Thoracic aorta (tissue), 2 donors: Measurements from ENCODE around the gene STK39. TPM values are rescaled to one million over a fixed set of nuclear protein-coding genes. Genes with fewer than 3 reads are reported as not detected.
"Not testable (repeated sequence)": the region's sequence is repeated elsewhere in the genome, so short reads cannot be mapped to it uniquely, and the experiment has no call there.

Experiments
- ATAC-seq: fragments of 150-250 bp; one replicate; pipeline ENCODE4 v1.8.0; 2017; ENCODE audit warnings: low read depth; ENCODE audit not compliant: insufficient number of reproducible peaks, low FRiP score
- DNase-seq: peaks from one replicate; pipeline ENCODE4 v3.0.0-alpha.2; 2020; ENCODE audit warnings: low spot score
- H3K27ac ChIP-seq, 2 donors: fragments of 200-600 bp; sonication (generic); 1 replicate in 1 of 2; 2 replicates in 1 of 2; pipeline ENCODE4 v1.5.1; 2016; ENCODE audit warnings: mild to moderate bottlenecking in 2 of 2, moderate library complexity in 2 of 2
- H3K27me3 ChIP-seq: fragments of 200-600 bp; sonication (generic); replicated peaks from 2 replicates; pipeline ENCODE4 v1.6.0; 2016; ENCODE audit warnings: mild to moderate bottlenecking; ENCODE audit not compliant: insufficient read depth
- H3K36me3 ChIP-seq: fragments of 200-600 bp; sonication (generic); one replicate; pipeline ENCODE4 v1.5.1; 2016
- H3K4me1 ChIP-seq, 2 donors: fragments of 200-600 bp; sonication (generic); 1 replicate in 1 of 2; 2 replicates in 1 of 2; pipeline versions ENCODE4 v1.5.1 to v1.6.0; 2016; ENCODE audit warnings: low read depth in 2 of 2, mild to moderate bottlenecking in 1 of 2; ENCODE audit not compliant: control insufficient read depth in 1 of 2
- H3K4me3 ChIP-seq: fragments of 200-600 bp; sonication (generic); 2 replicates; pipeline ENCODE4 v1.5.1; 2016; ENCODE audit warnings: mild to moderate bottlenecking
- H3K9me3 ChIP-seq: fragments of 200-600 bp; sonication (generic); 2 replicates; pipeline ENCODE4 v1.5.1; 2016
- total RNA-seq, 2 donors: library from RNA; depleted of rRNA; stranded (reverse); fragments of >200 nt; gene quantifications; one replicate each; pipeline versions ENCODE4 v1.1.0 to v1.2.3, GENCODE V29; 2016
- TF ChIP-seq, protein P1 (sequence below): fragments of 200-600 bp; sonication (generic); IDR thresholded peaks from one replicate; pipeline ENCODE4 v1.5.1; 2019; ENCODE audit warnings: antibody characterized with exemption

The STK39 gene
- total RNA-seq, 2 donors from 2014 or later, result 11.5 to 18.5 TPM

DNA sequence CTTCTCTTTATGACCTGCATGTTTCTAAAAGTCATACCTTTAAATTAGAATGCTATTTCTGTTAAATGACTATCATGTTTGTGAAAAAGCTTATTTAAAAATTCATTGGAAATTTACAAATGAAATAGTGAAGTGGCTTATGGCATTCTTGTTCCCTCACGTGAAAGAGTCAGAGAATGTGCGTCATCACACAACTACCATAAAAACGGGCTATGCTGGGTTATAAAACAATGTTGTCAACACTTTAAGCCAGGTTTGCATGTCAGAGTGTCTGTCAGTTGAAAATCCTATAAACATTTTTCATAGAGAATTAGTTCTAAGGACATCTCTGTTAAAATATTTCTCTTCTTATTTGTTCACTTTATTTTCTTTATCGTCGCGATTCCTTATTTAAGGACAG is 42.5 kb upstream of the STK39 start:
- DNase-seq (no peak), ATAC-seq (no peak)
- no peak overlapping the region for H3K4me3 ChIP-seq
- no peak overlapping the region for H3K27ac ChIP-seq
- no peaks in the 10 kb centered on the region for H3K36me3 ChIP-seq
- H3K4me1 ChIP-seq, result no peaks in the 10 kb centered on the region
- TF ChIP-seq, protein P1, sequence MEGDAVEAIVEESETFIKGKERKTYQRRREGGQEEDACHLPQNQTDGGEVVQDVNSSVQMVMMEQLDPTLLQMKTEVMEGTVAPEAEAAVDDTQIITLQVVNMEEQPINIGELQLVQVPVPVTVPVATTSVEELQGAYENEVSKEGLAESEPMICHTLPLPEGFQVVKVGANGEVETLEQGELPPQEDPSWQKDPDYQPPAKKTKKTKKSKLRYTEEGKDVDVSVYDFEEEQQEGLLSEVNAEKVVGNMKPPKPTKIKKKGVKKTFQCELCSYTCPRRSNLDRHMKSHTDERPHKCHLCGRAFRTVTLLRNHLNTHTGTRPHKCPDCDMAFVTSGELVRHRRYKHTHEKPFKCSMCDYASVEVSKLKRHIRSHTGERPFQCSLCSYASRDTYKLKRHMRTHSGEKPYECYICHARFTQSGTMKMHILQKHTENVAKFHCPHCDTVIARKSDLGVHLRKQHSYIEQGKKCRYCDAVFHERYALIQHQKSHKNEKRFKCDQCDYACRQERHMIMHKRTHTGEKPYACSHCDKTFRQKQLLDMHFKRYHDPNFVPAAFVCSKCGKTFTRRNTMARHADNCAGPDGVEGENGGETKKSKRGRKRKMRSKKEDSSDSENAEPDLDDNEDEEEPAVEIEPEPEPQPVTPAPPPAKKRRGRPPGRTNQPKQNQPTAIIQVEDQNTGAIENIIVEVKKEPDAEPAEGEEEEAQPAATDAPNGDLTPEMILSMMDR, result no peak
- H3K27me3 ChIP-seq, result no peaks in the 10 kb centered on the region
- no peaks in the 10 kb centered on the region for H3K9me3 ChIP-seq

DNA sequence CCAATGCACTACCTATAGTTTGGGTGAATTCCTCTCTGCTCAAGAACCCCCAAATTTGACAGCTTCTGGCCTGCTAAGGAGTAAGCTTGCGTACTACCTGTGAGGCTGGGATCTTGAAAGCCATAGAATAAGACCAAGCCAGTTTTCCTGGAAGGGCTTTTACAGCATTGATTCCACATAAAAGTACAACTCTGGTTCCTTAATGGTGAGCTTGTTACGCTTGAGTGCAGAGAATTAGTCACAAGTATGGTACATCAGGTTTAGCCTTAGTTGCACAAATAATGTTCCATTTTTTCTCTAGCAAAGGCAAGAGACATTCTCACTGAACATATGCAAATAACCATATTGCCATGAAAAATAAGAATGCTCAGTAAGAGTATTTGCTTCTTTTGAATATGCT is 39.1 kb upstream of the STK39 start:
- H3K27me3 ChIP-seq, result no peaks in the 10 kb centered on the region
- ATAC-seq (no peak), DNase-seq (no peak)
- H3K4me1 ChIP-seq, result no peaks in the 10 kb centered on the region
- H3K36me3 ChIP-seq, result no peaks in the 10 kb centered on the region
- TF ChIP-seq, protein P1, result no peak
- H3K9me3 ChIP-seq, result no peaks in the 10 kb centered on the region
- no peak overlapping the region for H3K27ac ChIP-seq
- no peak overlapping the region for H3K4me3 ChIP-seq

DNA sequence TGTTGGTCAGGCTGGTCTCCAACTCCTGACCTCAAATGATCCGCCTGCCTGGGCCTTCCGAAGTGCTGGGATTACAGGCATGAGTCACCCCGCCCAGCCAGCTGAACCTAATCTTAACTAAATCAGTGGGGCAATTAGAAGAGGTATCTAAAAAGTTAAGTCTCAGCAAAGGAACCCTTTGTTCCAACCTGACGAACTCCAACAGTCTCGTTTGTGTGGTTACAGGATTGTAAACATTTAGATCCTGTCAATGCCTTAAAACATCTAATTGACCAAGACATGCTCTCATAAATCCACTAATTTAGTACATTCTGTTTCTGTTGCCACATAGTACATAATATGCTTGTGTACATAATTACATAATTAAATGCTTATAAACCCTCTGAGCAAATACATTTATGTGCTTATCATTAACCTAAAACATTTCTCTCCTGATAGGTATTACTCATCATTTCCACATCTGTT is 31.1 kb upstream of the STK39 start:
- TF ChIP-seq, protein P1, result no peak
- no peaks in the 10 kb centered on the region for H3K27me3 ChIP-seq
- no peak for ATAC-seq
- no peaks in the 10 kb centered on the region for H3K4me1 ChIP-seq
- H3K27ac ChIP-seq, result no peak overlapping the region
- H3K4me3 ChIP-seq, result no peak overlapping the region
- H3K36me3 ChIP-seq, result no peaks in the 10 kb centered on the region
- no peaks in the 10 kb centered on the region for H3K9me3 ChIP-seq
- DNase-seq, result no peak

DNA sequence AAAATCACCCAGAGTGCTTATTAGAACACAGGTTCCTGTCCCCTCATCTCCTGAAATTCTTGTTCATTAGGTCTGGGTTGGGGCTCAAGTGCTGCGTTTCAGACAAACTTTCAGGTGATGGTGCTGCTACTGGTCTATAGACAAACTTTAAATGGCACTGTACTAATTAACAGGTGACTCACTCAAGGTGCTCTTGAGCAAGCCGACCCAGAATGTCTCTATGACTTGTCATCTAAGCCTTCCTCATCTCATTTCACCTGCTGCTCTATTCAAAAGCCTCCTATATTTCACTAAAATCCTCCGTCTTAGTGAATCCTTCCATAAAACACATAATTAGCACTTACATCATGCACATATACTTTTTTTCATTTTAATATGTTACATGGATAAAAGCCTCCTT is 29.9 kb upstream of the STK39 start:
- H3K4me1 ChIP-seq, result no peaks in the 10 kb centered on the region
- no peaks in the 10 kb centered on the region for H3K9me3 ChIP-seq
- no peak for DNase-seq
- H3K36me3 ChIP-seq, result no peaks in the 10 kb centered on the region
- no peak overlapping the region for H3K4me3 ChIP-seq
- no peaks in the 10 kb centered on the region for H3K27me3 ChIP-seq
- ATAC-seq, result no peak
- no peak overlapping the region for H3K27ac ChIP-seq
- TF ChIP-seq, protein P1, result no peak

DNA sequence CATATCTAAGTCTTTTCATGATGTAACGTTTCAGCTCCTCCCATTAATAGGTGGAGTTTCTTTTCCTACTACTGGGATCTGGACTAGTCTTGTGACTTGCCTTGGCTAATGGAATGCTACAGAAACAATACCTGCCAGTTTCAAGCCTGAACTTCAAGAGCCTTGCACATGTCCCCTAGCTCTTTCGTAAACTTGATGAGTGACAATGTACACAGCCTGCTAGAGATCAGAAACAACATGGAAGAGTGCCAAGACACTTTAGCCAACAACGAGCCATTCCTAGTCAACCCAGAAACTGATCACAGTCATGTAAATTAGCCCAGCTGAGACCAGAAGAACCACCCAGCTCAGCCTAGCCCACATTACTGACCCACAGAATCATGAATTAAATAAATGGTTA is 24.8 kb upstream of the STK39 start:
- ATAC-seq, result no peak
- H3K4me3 ChIP-seq, result no peak overlapping the region
- H3K36me3 ChIP-seq, result no peaks in the 10 kb centered on the region
- H3K9me3 ChIP-seq, result no peaks in the 10 kb centered on the region
- H3K27ac ChIP-seq, result no peak overlapping the region
- no peaks in the 10 kb centered on the region for H3K4me1 ChIP-seq
- no peak for DNase-seq
- H3K27me3 ChIP-seq, result no peaks in the 10 kb centered on the region
- TF ChIP-seq, protein P1, result no peak

DNA sequence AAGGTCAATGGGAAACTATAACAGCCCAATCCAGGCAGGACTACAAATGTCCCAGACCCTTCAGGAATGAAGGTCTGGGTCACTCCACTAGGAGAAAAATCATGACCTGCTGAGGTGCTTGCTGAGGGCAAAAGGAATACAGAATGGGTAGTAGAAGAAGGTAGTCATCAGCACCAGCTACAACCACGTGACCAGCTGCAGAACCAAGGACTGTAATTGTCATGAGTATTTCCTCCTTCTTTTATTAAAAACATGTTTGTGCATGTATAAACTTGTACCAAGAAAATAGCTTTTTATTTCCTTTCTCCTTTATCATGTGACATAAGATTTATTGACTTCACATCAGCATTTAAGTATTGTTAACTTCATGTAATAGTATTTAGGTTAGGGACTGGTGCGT is 15.5 kb upstream of the STK39 start:
- ATAC-seq, H3K4me3 ChIP-seq, H3K27ac ChIP-seq, DNase-seq, H3K4me1 ChIP-seq, H3K36me3 ChIP-seq, H3K27me3 ChIP-seq: not testable (repeated sequence)
- peaks cover 10% of the 10 kb centered on the region for H3K9me3 ChIP-seq
